GM23338 (cell line): ENCODE data around the gene AFAP1. TPM values are rescaled to one million over a fixed set of nuclear protein-coding genes. Genes with fewer than 3 reads are reported as not detected.

Source experiments
- ATAC-seq: fragments of 200-7000 bp; cut with Tn5 transposase; 3 replicates; pipeline ENCODE4 v1.9.1; 2020
- DNase-seq: peaks from one replicate; pipeline ENCODE4 v3.0.0-alpha.2; 2015; ENCODE audit warnings: low spot score
- H2AFZ ChIP-seq: fragments of 200-600 bp; sonication (generic); 2 replicates; pipeline ENCODE4 v1.8.0; 2016; ENCODE audit warnings: antibody characterized with exemption, mild to moderate bottlenecking, moderate library complexity
- H3F3A ChIP-seq: fragments of 200-600 bp; sonication (generic); replicated peaks from 2 replicates; pipeline ENCODE4 v1.8.0; 2017; ENCODE audit warnings: antibody characterized with exemption, mixed run types, low read depth
- H3K27ac ChIP-seq: fragments of 200-600 bp; sonication (generic); 2 replicates; pipeline ENCODE4 v1.6.1; 2016; ENCODE audit warnings: low read depth
- H3K27me3 ChIP-seq: fragments of 200-600 bp; sonication (generic); 2 replicates; pipeline ENCODE4 v1.8.0; 2016; ENCODE audit warnings: mild to moderate bottlenecking, mixed run types, moderate library complexity; ENCODE audit not compliant: insufficient read depth
- H3K36me3 ChIP-seq: fragments of 200-600 bp; sonication (generic); 2 replicates; pipeline ENCODE4 v1.8.0; 2016; ENCODE audit warnings: mild to moderate bottlenecking; ENCODE audit not compliant: insufficient read depth
- H3K4me1 ChIP-seq: fragments of 200-600 bp; sonication (generic); 2 replicates; pipeline ENCODE4 v1.8.0; 2016; ENCODE audit warnings: mild to moderate bottlenecking, moderate library complexity; ENCODE audit not compliant: insufficient read depth
- H3K4me2 ChIP-seq: fragments of 200-600 bp; sonication (generic); 2 replicates; pipeline ENCODE4 v1.7.1; 2017; ENCODE audit warnings: mixed run types
- H3K4me3 ChIP-seq: fragments of 200-600 bp; sonication (generic); 2 replicates; pipeline ENCODE4 v1.6.1; 2016; ENCODE audit warnings: mixed run types
- H3K79me2 ChIP-seq: fragments of 200-600 bp; sonication (generic); replicated peaks from 2 replicates; pipeline ENCODE4 v1.8.0; 2017; ENCODE audit warnings: mild to moderate bottlenecking; ENCODE audit not compliant: insufficient read depth
- H3K9me2 ChIP-seq: fragments of 200-600 bp; sonication (generic); 2 replicates; pipeline ENCODE4 v1.8.0; 2017; ENCODE audit not compliant: insufficient read depth
- H4K20me1 ChIP-seq: fragments of 200-600 bp; sonication (generic); replicated peaks from 2 replicates; pipeline ENCODE4 v1.8.0; 2017; ENCODE audit warnings: mild to moderate bottlenecking; ENCODE audit not compliant: insufficient read depth
- H3K27ac Mint-ChIP-seq: 2 replicates; pipeline ENCODE4 v1.8.0; 2020; ENCODE audit warnings: inconsistent platforms, mild to moderate bottlenecking, moderate library complexity, mixed read lengths
- H3K27me3 Mint-ChIP-seq: 3 replicates; pipeline ENCODE4 v1.8.0; 2022; ENCODE audit warnings: low read depth, mild to moderate bottlenecking, moderate library complexity, mixed read lengths, inconsistent platforms; ENCODE audit not compliant: insufficient read depth, poor library complexity
- H3K36me3 Mint-ChIP-seq: 3 replicates; pipeline ENCODE4 v1.8.0; 2021; ENCODE audit warnings: low read depth, mild to moderate bottlenecking, inconsistent platforms, moderate library complexity, mixed read lengths
- H3K4me1 Mint-ChIP-seq: 3 replicates; pipeline ENCODE4 v1.8.0; 2020; ENCODE audit warnings: mild to moderate bottlenecking, inconsistent platforms, mixed read lengths
- H3K4me3 Mint-ChIP-seq: 3 replicates; pipeline ENCODE4 v1.8.0; 2021; ENCODE audit warnings: moderate library complexity, mild to moderate bottlenecking, inconsistent platforms, mixed read lengths
- H3K9me3 Mint-ChIP-seq: 3 replicates; pipeline ENCODE4 v1.8.0; 2020; ENCODE audit warnings: moderate library complexity, mild to moderate bottlenecking, inconsistent platforms, mixed read lengths
- CREB1 ChIP-seq: fragments of 250-450 bp; sonication (Bioruptor Pico); IDR thresholded peaks from 2 replicates; pipeline ENCODE4 v1.5.0; 2020; ENCODE audit warnings: low read depth, mild to moderate bottlenecking, moderate library complexity
- CTCF ChIP-seq, 2 experiments: fragments of 200-600 bp in 1 of 2; sonication (generic) in 1 of 2; conservative IDR thresholded peaks; 2 replicates each; pipeline versions ENCODE4 v1.5.1 to v1.6.1; 2016 to 2017; ENCODE audit warnings: antibody characterized with exemption in 2 of 2, low read depth in 2 of 2, mild to moderate bottlenecking in 2 of 2, moderate library complexity in 1 of 2
- ETS1 ChIP-seq: IDR thresholded peaks from 2 replicates; pipeline ENCODE4 v1.6.1; 2016; ENCODE audit warnings: antibody characterized with exemption
- EZH2 ChIP-seq: fragments of 200-600 bp; sonication (generic); IDR thresholded peaks from one replicate; pipeline ENCODE4 v1.8.0; 2017; ENCODE audit warnings: antibody characterized with exemption, mild to moderate bottlenecking, low read depth; ENCODE audit not compliant: unreplicated experiment
- EZH2phosphoT487 ChIP-seq: fragments of 200-600 bp; sonication (generic); IDR thresholded peaks from one replicate; pipeline ENCODE4 v1.8.1; 2018; ENCODE audit warnings: antibody characterized with exemption; ENCODE audit not compliant: unreplicated experiment
- JUNB ChIP-seq: IDR thresholded peaks from one replicate; pipeline ENCODE4 v1.6.1; 2016; ENCODE audit warnings: antibody characterized with exemption; ENCODE audit not compliant: unreplicated experiment
- NANOG ChIP-seq: IDR thresholded peaks from 2 replicates; pipeline ENCODE4 v1.6.1; 2016; ENCODE audit warnings: antibody characterized with exemption, borderline replicate concordance
- REST ChIP-seq: IDR thresholded peaks from one replicate; pipeline ENCODE4 v1.6.1; 2018; ENCODE audit warnings: antibody characterized with exemption; ENCODE audit not compliant: unreplicated experiment
- STAT1 ChIP-seq: IDR thresholded peaks from one replicate; pipeline ENCODE4 v1.6.1; 2016; ENCODE audit warnings: antibody characterized with exemption; ENCODE audit not compliant: unreplicated experiment
- ZNF114 ChIP-seq: fragments of 250-450 bp; sonication (Bioruptor Pico); IDR thresholded peaks from 2 replicates; pipeline ENCODE4 v1.5.0; 2020; ENCODE audit warnings: mild to moderate bottlenecking, moderate library complexity
- ZNF331 ChIP-seq: fragments of 250-450 bp; sonication (Bioruptor Pico); IDR thresholded peaks from 2 replicates; pipeline ENCODE4 v1.5.0; 2020; ENCODE audit warnings: low read depth, mild to moderate bottlenecking, moderate library complexity
- ZNF462 ChIP-seq: fragments of 250-450 bp; sonication (Bioruptor Pico); IDR thresholded peaks from 2 replicates; pipeline ENCODE4 v1.5.0; 2020; ENCODE audit warnings: mild to moderate bottlenecking, moderate library complexity
- polyA plus RNA-seq: library from polyadenylated mRNA; unstranded; fragments of >200 nt; fragmentation: Nextera tagmentation; extraction: Ambion mirVana; gene quantifications from 2 replicates; pipeline ENCODE4 v1.2.1, GENCODE V29; 2016
- total RNA-seq: library from RNA; depleted of rRNA; stranded (reverse); fragments of >200 nt; shearing (Covaris generic); gene quantifications from 2 replicates; pipeline ENCODE4 v1.2.3, GENCODE V29; 2014

AFAP1 gene
- total and polyA plus RNA-seq, 2 experiments from 2014 or later, result 6.5 to 21.5 TPM

- no peaks in the 10 kb centered on the region for H3F3A ChIP-seq
- no peak overlapping the region for H3K4me2 ChIP-seq
- peaks cover 97% of the 10 kb centered on the region for H3K79me2 ChIP-seq
- H3K4me3 ChIP-seq, result no peak overlapping the region
- DNase-seq, result no peak
- H2AFZ ChIP-seq, result no peak overlapping the region
- Mint-ChIP-seq H3K27ac (no peak overlapping the region), H3K36me3 (no peaks in the 10 kb centered on the region), H3K9me3 (no peaks in the 10 kb centered on the region), H3K4me1 (peaks cover 67% of the 10 kb centered on the region), H3K27me3 (no peaks in the 10 kb centered on the region), H3K4me3 (no peak overlapping the region)
- no peaks in the 10 kb centered on the region; the same call in 1 of the 2 replicates for H4K20me1 ChIP-seq
- peaks cover 74% of the 10 kb centered on the region for H3K4me1 ChIP-seq
- ATAC-seq, result no peak
- H3K9me2 ChIP-seq, result no peaks in the 10 kb centered on the region
- H3K27ac ChIP-seq, result no peak overlapping the region
- TF ChIP-seq ZNF462 (CRISPR knock-in tag), result no peak
- TF ChIP-seq STAT1, result no peak
- no peak for TF ChIP-seq JUNB
- no peak for TF ChIP-seq ZNF331 (CRISPR knock-in tag)
- no peak for TF ChIP-seq EZH2phosphoT487
- TF ChIP-seq NANOG, result no peak
- TF ChIP-seq CREB1 (CRISPR knock-in tag), result no peak
- TF ChIP-seq ZNF114 (CRISPR knock-in tag), result no peak
- no peak for TF ChIP-seq EZH2
- TF ChIP-seq ETS1, result no peak
- TF ChIP-seq REST, result no peak
- no peak for TF ChIP-seq CTCF (conservative IDR thresholded peaks at IDR 0.05; ENCODE audit: low read depth in 2 of 2)
- no peaks in the 10 kb centered on the region for H3K27me3 ChIP-seq
- H3K36me3 ChIP-seq, result no peaks in the 10 kb centered on the region
Observed at GRCh38 chr4:7908668-7909067, 31.0 kb downstream of the AFAP1 start.
